Retinal pigment epithelial cell (primary cell): ENCODE measurements around the gene INSIG1.

ENCODE experiments used
- DNase-seq: peaks from one replicate; pipeline ENCODE4 v3.0.0-alpha.2; 2010; ENCODE audit warnings: low read depth
- H3K4me3 ChIP-seq: 2 replicates; pipeline ENCODE4 v1.5.1; 2011; ENCODE audit warnings: mild to moderate bottlenecking, low read length, control low read depth, moderate library complexity
- CTCF ChIP-seq: conservative IDR thresholded peaks from 2 replicates; pipeline ENCODE4 v1.5.1; 2011; ENCODE audit warnings: low read depth, low read length, control low read depth, inconsistent platforms

Gene INSIG1

GRCh38 chr7:155311826-155312537 lies 14.3 kb downstream of the INSIG1 start:
- no peak for TF ChIP-seq CTCF
- H3K4me3 ChIP-seq = no peak overlapping the region
- DNase-seq = no peak

GRCh38 chr7:155312633-155313032 lies 15.0 kb downstream of the INSIG1 start:
- no peak overlapping the region for H3K4me3 ChIP-seq
- TF ChIP-seq CTCF = no peak
- DNase-seq = no peak

DNA sequence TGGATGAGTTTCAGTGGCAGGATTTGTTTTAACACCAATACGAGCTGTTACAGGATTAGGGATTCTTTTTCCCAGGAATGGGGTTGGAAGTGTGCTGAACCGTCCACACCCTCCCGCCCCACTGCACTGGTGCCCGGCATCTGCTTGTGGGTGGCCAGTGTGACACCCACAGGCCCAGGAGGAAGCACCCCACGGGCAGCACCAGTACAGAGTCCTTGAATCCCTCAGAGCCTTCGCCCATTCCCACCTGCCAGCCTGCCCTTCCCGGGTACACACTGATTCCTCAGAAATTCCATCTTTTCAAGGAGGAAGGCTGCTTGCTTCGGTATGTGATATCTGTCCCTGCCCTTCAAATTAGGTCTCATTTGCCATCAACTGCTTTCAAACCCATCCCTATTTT lies 15.4 kb downstream of the INSIG1 start:
- no peak overlapping the region for H3K4me3 ChIP-seq
- no peak for TF ChIP-seq CTCF
- no peak for DNase-seq

DNA sequence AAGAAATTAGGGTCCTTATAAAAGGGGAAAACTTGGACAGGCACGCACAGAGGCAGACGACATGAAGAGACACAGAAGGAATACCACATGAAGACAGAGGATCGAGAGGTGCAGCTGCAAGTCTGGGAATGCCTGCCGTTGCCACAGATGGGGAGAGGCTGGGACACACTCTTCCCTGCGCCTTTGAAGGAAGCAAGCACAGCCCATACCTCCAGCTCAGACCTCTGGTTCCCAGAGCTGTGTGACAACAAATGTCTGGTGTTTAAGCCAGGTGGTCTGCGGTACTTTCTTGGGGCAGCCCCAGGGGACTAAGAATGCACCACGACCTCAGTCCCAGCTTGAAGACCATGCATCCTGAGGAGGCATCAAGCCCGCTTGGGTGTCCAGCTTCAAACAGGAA lies 18.3 kb downstream of the INSIG1 start:
- TF ChIP-seq CTCF = no peak
- no peak for DNase-seq
- H3K4me3 ChIP-seq = no peak overlapping the region

- no peak for DNase-seq
- H3K4me3 ChIP-seq = no peak overlapping the region
- TF ChIP-seq CTCF = no peak
These were observed 18.9 kb downstream of the INSIG1 start for GRCh38 chr7:155316427-155317113.

- TF ChIP-seq CTCF = no peak
- no peak for DNase-seq
- no peak overlapping the region for H3K4me3 ChIP-seq
These were observed 19.4 kb downstream of the INSIG1 start for GRCh38 chr7:155317114-155317434.

DNA sequence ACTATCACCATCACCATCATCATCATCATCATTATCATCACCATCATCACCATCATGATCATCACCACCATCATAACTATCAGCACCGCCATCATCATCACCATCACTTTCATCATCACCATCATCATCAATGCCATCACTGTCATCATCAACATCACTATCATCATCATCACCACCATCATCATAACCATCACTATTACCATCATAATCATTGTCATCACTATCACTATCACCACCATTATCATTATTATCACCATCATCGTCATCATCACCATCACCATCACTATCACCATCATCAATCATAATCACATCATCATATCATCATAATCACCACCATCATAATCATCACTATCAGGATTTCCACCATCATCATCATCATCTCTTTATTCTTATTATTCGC lies 20.6 kb downstream of the INSIG1 start:
- no peak overlapping the region for H3K4me3 ChIP-seq
- no peak for DNase-seq
- no peak for TF ChIP-seq CTCF
